GM19438 (cell line): ENCODE measurements around the gene DNAL4.

Experiments
- ATAC-seq: cut with Tn5 transposase; IDR thresholded peaks from one replicate; pipeline ENCODE4 v1.9.1; 2021; ENCODE audit warnings: low read depth; ENCODE audit not compliant: unreplicated experiment

The DNAL4 gene

GRCh38 chr22:38793721-38794466, at the start of gene DNAL4:
TSS of gene DNAL4 (minus strand) at chr22:38794143. CDS start at chr22:38782731, 11,412 bp downstream.
- peak; percentile 92 for ATAC-seq

GRCh38 chr22:38843201-38843656, 49.3 kb upstream of the DNAL4 start:
- ATAC-seq, result no peak

GRCh38 chr22:38842512-38843200, 48.7 kb upstream of the DNAL4 start:
- ATAC-seq, result no peak

GRCh38 chr22:38841635-38842034, 47.7 kb upstream of the DNAL4 start:
- ATAC-seq, result no peak

- ATAC-seq, result no peak
These were observed 47.3 kb upstream of the DNAL4 start for GRCh38 chr22:38841211-38841610.

GRCh38 chr22:38840129-38840528, 46.2 kb upstream of the DNAL4 start:
- no peak for ATAC-seq

- ATAC-seq, result no peak
These were observed 45.7 kb upstream of the DNAL4 start for GRCh38 chr22:38839686-38840085.

- no peak for ATAC-seq
These were observed 43.5 kb upstream of the DNAL4 start for GRCh38 chr22:38837414-38837928.

- ATAC-seq, result no peak
These were observed 42.0 kb upstream of the DNAL4 start for GRCh38 chr22:38835888-38836301.

- ATAC-seq, result no peak
These were observed 41.0 kb upstream of the DNAL4 start for GRCh38 chr22:38834991-38835390.

- ATAC-seq, result no peak
These were observed 40.4 kb upstream of the DNAL4 start for GRCh38 chr22:38834215-38834953.

- ATAC-seq, result no peak
These were observed 39.1 kb upstream of the DNAL4 start for GRCh38 chr22:38833061-38833460.

GRCh38 chr22:38832005-38832978, 38.3 kb upstream of the DNAL4 start:
- ATAC-seq, result no peak

GRCh38 chr22:38831166-38831945, 37.4 kb upstream of the DNAL4 start:
- no peak for ATAC-seq

- no peak for ATAC-seq
These were observed 36.8 kb upstream of the DNAL4 start for GRCh38 chr22:38830845-38831108.

- ATAC-seq, result no peak
These were observed 36.3 kb upstream of the DNAL4 start for GRCh38 chr22:38830026-38830844.

- no peak for ATAC-seq
These were observed 35.5 kb upstream of the DNAL4 start for GRCh38 chr22:38829485-38829884.

GRCh38 chr22:38828616-38829205, 34.8 kb upstream of the DNAL4 start:
- ATAC-seq, result no peak
